Stimulated activated CD4-positive, alpha-beta T cell treated with anti-CD3 and anti-CD28 coated beads, TNF-alpha, amount 100 ng/mL, for 1 hour (primary cell): Measurements from ENCODE around the gene AK6.
"Not testable (repeated sequence)": the region's sequence is repeated elsewhere in the genome, so short reads cannot be mapped to it uniquely, and the experiment has no call there.

Source experiments
- DNase-seq, 3 donors: peaks; one replicate each; pipeline ENCODE4 v3.0.0-alpha.2; 2020; ENCODE audit warnings: low read depth in 3 of 3, low spot score in 1 of 3

The AK6 gene

GRCh38 chr5:69369340-69370121, at the start of gene AK6, which contains the start of the genes RAD17 and TAF9:
Gene AK6 (minus strand): TSS chr5:69369520. CDS start chr5:69369490, 30 bp downstream.
Gene RAD17 (plus strand): TSS chr5:69369818. CDS start chr5:69372209, 2,391 bp downstream.
Gene TAF9 (minus strand): TSS chr5:69369520. CDS start chr5:69365737, 3,783 bp downstream.
- peak; percentile 72 to 82 (median 79) for DNase-seq

- no peak for DNase-seq
Observed at GRCh38 chr5:69418554-69418953, 49.2 kb upstream of the AK6 start.

GRCh38 chr5:69416699-69417098, 47.4 kb upstream of the AK6 start:
- no peak for DNase-seq

GRCh38 chr5:69416180-69416579, 46.9 kb upstream of the AK6 start:
- DNase-seq: no peak

- DNase-seq: no peak
Observed at GRCh38 chr5:69415584-69415958, 46.3 kb upstream of the AK6 start.

- DNase-seq: peak in 1 of 3 donors; percentile 41
Observed at GRCh38 chr5:69414885-69415583, 45.7 kb upstream of the AK6 start, which contains the start of gene MARVELD2. Gene MARVELD2 (plus strand): TSS chr5:69415116. CDS start chr5:69419386, 4,270 bp downstream.

- DNase-seq: no peak
Observed at GRCh38 chr5:69404659-69405330, 35.5 kb upstream of the AK6 start.

- DNase-seq: no peak
Observed at GRCh38 chr5:69378376-69378775, 9.1 kb upstream of the AK6 start.

GRCh38 chr5:69374911-69375446, 5.7 kb upstream of the AK6 start:
- DNase-seq: no peak

- no peak for DNase-seq
Observed at GRCh38 chr5:69372394-69372793, 3.1 kb upstream of the AK6 start.

- DNase-seq: not testable (repeated sequence)
Observed at GRCh38 chr5:69370335-69370734, 1.0 kb upstream of the AK6 start.

- DNase-seq: no peak
Observed at GRCh38 chr5:69368458-69369339, 621 bp downstream of the AK6 start.

- no peak for DNase-seq
Observed at GRCh38 chr5:69367697-69368279, 1.5 kb downstream of the AK6 start.

- DNase-seq: no peak
Observed at GRCh38 chr5:69364850-69365249, 4.5 kb downstream of the AK6 start.

GRCh38 chr5:69364414-69364813, 4.9 kb downstream of the AK6 start:
- no peak for DNase-seq

- no peak for DNase-seq
Observed at GRCh38 chr5:69360442-69360841, 8.9 kb downstream of the AK6 start.

- DNase-seq: no peak
Observed at GRCh38 chr5:69359699-69360098, 9.6 kb downstream of the AK6 start.

GRCh38 chr5:69350664-69351063, 18.7 kb downstream of the AK6 start:
- DNase-seq: no peak

- DNase-seq: no peak
Observed at GRCh38 chr5:69343083-69343482, 26.2 kb downstream of the AK6 start.

GRCh38 chr5:69341520-69342161, 27.7 kb downstream of the AK6 start:
- no peak for DNase-seq
